OCI-LY1 (cell line): ENCODE measurements around the gene TNNT1.

ENCODE experiments used
- H2AFZ ChIP-seq: fragments of 200-600 bp; sonication (generic), shearing (Covaris generic); 2 replicates; pipeline ENCODE4 v1.6.0; 2014; ENCODE audit warnings: antibody characterized with exemption, mild to moderate bottlenecking, low read length
- H3F3A ChIP-seq: fragments of 200-600 bp; sonication (generic), shearing (Covaris generic); 2 replicates; pipeline ENCODE4 v1.6.0; 2014; ENCODE audit warnings: mild to moderate bottlenecking, antibody characterized with exemption, low read length, moderate library complexity; ENCODE audit not compliant: insufficient read depth
- H3K27ac ChIP-seq: fragments of 200-600 bp; sonication (generic); 2 replicates; pipeline ENCODE4 v1.5.1; 2014; ENCODE audit warnings: low read length, mixed run types, mild to moderate bottlenecking, low read depth; ENCODE audit not compliant: poor library complexity, severe bottlenecking
- H3K27me3 ChIP-seq: fragments of 200-600 bp; sonication (generic); 2 replicates; pipeline ENCODE4 v1.6.0; 2014; ENCODE audit warnings: antibody characterized with exemption, mild to moderate bottlenecking, low read length, moderate library complexity; ENCODE audit not compliant: insufficient read depth
- H3K36me3 ChIP-seq: fragments of 200-600 bp; sonication (generic); 2 replicates; pipeline ENCODE4 v1.6.1; 2014; ENCODE audit warnings: mild to moderate bottlenecking, antibody characterized with exemption, low read length, moderate library complexity, mixed read lengths; ENCODE audit not compliant: insufficient read depth
- H3K4me1 ChIP-seq: fragments of 200-600 bp; sonication (generic); 2 replicates; pipeline ENCODE4 v1.5.1; 2014; ENCODE audit warnings: mild to moderate bottlenecking, low read length, moderate library complexity; ENCODE audit not compliant: insufficient read depth, severe bottlenecking
- H3K4me2 ChIP-seq: fragments of 200-600 bp; sonication (generic), shearing (Covaris generic); 2 replicates; pipeline ENCODE4 v1.6.1; 2014; ENCODE audit warnings: low read length
- H3K4me3 ChIP-seq: fragments of 200-600 bp; sonication (generic); 2 replicates; pipeline ENCODE4 v1.5.1; 2014; ENCODE audit warnings: low read length, low read depth, mild to moderate bottlenecking, mixed read lengths; ENCODE audit not compliant: poor library complexity, severe bottlenecking
- H3K79me2 ChIP-seq: fragments of 200-600 bp; shearing (Covaris generic); 2 replicates; pipeline ENCODE4 v1.6.1; 2016; ENCODE audit warnings: mixed run types, low read length, mixed read lengths; ENCODE audit not compliant: insufficient read depth
- H3K9ac ChIP-seq: fragments of 200-600 bp; sonication (generic), shearing (Covaris generic); 2 replicates; pipeline ENCODE4 v1.6.1; 2014; ENCODE audit warnings: mild to moderate bottlenecking, low read length, mixed read lengths
- H3K9me2 ChIP-seq: fragments of 200-600 bp; sonication (generic), shearing (Covaris generic); 2 replicates; pipeline ENCODE4 v1.6.1; 2014; ENCODE audit warnings: low read depth, mild to moderate bottlenecking, low read length, mixed read lengths
- H3K9me3 ChIP-seq: fragments of 200-600 bp; shearing (Covaris generic); 2 replicates; pipeline ENCODE4 v1.6.1; 2014; ENCODE audit warnings: low read length, mixed read lengths
- H4K20me1 ChIP-seq: fragments of 200-600 bp; sonication (generic), shearing (Covaris generic); 2 replicates; pipeline ENCODE4 v1.6.0; 2016; ENCODE audit warnings: mild to moderate bottlenecking, low read length; ENCODE audit not compliant: insufficient read depth
- CTCF ChIP-seq: fragments of 200-600 bp; sonication (generic), shearing (Covaris generic); IDR thresholded peaks from 2 replicates; pipeline ENCODE4 v1.5.1; 2017; ENCODE audit warnings: mild to moderate bottlenecking, antibody characterized with exemption, low read length, moderate library complexity, mixed read lengths
- EZH2 ChIP-seq: fragments of 200-600 bp; sonication (generic), shearing (Covaris generic); IDR thresholded peaks from 2 replicates; pipeline ENCODE4 v1.8.0; 2017; ENCODE audit warnings: borderline replicate concordance, mixed run types, mild to moderate bottlenecking, antibody characterized with exemption, low read length, moderate library complexity, mixed read lengths

The TNNT1 gene

GRCh38 chr19:55161571-55162322 lies 12.7 kb upstream of the TNNT1 start:
- no peak overlapping the region for H2AFZ ChIP-seq
- H3K4me3 ChIP-seq = no peak overlapping the region
- no peaks in the 10 kb centered on the region for H3K9me3 ChIP-seq
- H3K9me2 ChIP-seq = no peaks in the 10 kb centered on the region
- H3K4me1 ChIP-seq = no peaks in the 10 kb centered on the region
- TF ChIP-seq EZH2 (no peak), CTCF (no peak)
- no peaks in the 10 kb centered on the region for H3K27me3 ChIP-seq
- no peak overlapping the region for H3K9ac ChIP-seq
- no peaks in the 10 kb centered on the region for H3K79me2 ChIP-seq
- H3F3A ChIP-seq = no peaks in the 10 kb centered on the region
- no peak overlapping the region for H3K27ac ChIP-seq
- H3K4me2 ChIP-seq = no peak overlapping the region
- H3K36me3 ChIP-seq = no peaks in the 10 kb centered on the region
- no peaks in the 10 kb centered on the region for H4K20me1 ChIP-seq

- no peaks in the 10 kb centered on the region for H3F3A ChIP-seq
- H3K9me3 ChIP-seq = no peaks in the 10 kb centered on the region
- no peaks in the 10 kb centered on the region for H3K79me2 ChIP-seq
- no peak overlapping the region for H3K4me3 ChIP-seq
- no peaks in the 10 kb centered on the region for H3K4me1 ChIP-seq
- no peak overlapping the region for H3K4me2 ChIP-seq
- no peak overlapping the region for H3K9ac ChIP-seq
- H4K20me1 ChIP-seq = no peaks in the 10 kb centered on the region
- H3K9me2 ChIP-seq = no peaks in the 10 kb centered on the region
- H3K27ac ChIP-seq = no peak overlapping the region
- no peak overlapping the region for H2AFZ ChIP-seq
- no peak for TF ChIP-seq CTCF
- TF ChIP-seq EZH2 = no peak
- no peaks in the 10 kb centered on the region for H3K36me3 ChIP-seq
- no peaks in the 10 kb centered on the region for H3K27me3 ChIP-seq
These were observed 12.0 kb upstream of the TNNT1 start for GRCh38 chr19:55160986-55161365.

GRCh38 chr19:55160128-55160985 lies 11.4 kb upstream of the TNNT1 start:
- Histone ChIP-seq H3K9me2 (no peaks in the 10 kb centered on the region), H3K4me1 (no peaks in the 10 kb centered on the region), H3K4me2 (no peak overlapping the region), H3K4me3 (no peak overlapping the region), H3K27me3 (no peaks in the 10 kb centered on the region), H4K20me1 (no peaks in the 10 kb centered on the region), H3F3A (no peaks in the 10 kb centered on the region), H3K36me3 (no peaks in the 10 kb centered on the region), H2AFZ (no peak overlapping the region), H3K27ac (no peak overlapping the region), H3K9ac (no peak overlapping the region), H3K79me2 (no peaks in the 10 kb centered on the region), H3K9me3 (no peaks in the 10 kb centered on the region)
- peak; percentile 97 for TF ChIP-seq CTCF
- no peak for TF ChIP-seq EZH2
